ENCODE measurements around the gene IGF2BP2. TPM values are rescaled to one million over a fixed set of nuclear protein-coding genes. Genes with fewer than 3 reads are reported as not detected.

IGF2BP2 gene
- total and polyA plus RNA-seq, 7 donors = 1.1 to 5.6 (median 2.3) TPM

GRCh38 chr3:185654758-185655145 is 170.1 kb downstream of the IGF2BP2 start:
- WGBS, 3 donors = 92 to 95% (median 92%) methylated on average over 2 of the region's 2 CpGs
- no peak overlapping the region for H3K27ac ChIP-seq
- intact Hi-C loops (cut with DNase I) = no loop called here

GRCh38 chr3:185653949-185654757 is 170.7 kb downstream of the IGF2BP2 start:
- H3K9me3 ChIP-seq = no peaks in the 10 kb centered on the region
- no peaks in the 10 kb centered on the region for H3K36me3 ChIP-seq (ENCODE audit: insufficient read depth in 1 of 2, low read depth in 1 of 2)
- DNase-seq = no peak
- TF ChIP-seq, protein P1, sequence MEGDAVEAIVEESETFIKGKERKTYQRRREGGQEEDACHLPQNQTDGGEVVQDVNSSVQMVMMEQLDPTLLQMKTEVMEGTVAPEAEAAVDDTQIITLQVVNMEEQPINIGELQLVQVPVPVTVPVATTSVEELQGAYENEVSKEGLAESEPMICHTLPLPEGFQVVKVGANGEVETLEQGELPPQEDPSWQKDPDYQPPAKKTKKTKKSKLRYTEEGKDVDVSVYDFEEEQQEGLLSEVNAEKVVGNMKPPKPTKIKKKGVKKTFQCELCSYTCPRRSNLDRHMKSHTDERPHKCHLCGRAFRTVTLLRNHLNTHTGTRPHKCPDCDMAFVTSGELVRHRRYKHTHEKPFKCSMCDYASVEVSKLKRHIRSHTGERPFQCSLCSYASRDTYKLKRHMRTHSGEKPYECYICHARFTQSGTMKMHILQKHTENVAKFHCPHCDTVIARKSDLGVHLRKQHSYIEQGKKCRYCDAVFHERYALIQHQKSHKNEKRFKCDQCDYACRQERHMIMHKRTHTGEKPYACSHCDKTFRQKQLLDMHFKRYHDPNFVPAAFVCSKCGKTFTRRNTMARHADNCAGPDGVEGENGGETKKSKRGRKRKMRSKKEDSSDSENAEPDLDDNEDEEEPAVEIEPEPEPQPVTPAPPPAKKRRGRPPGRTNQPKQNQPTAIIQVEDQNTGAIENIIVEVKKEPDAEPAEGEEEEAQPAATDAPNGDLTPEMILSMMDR (IDR thresholded peaks at IDR 0.05) = no peak
- WGBS, 3 donors = 91 to 96% (median 91%) methylated on average over 12 of the region's 12 CpGs
- H3K27me3 ChIP-seq (ENCODE audit: insufficient read depth in 3 of 3, low read length in 2 of 3) = no peaks in the 10 kb centered on the region
- intact Hi-C loops (cut with DNase I) = no loop called here
- ATAC-seq = no peak
- H3K27ac ChIP-seq = no peak overlapping the region
- no peak overlapping the region for H3K4me3 ChIP-seq
- no peaks in the 10 kb centered on the region for H3K4me1 ChIP-seq

More at GRCh38 chr3:185654758-185655145, 170.1 kb downstream of the IGF2BP2 start:
- Histone ChIP-seq H3K4me1 (no peaks in the 10 kb centered on the region), H3K27me3 (ENCODE audit: insufficient read depth in 3 of 3, low read length in 2 of 3) (no peaks in the 10 kb centered on the region), H3K4me3 (no peak overlapping the region), H3K9me3 (no peaks in the 10 kb centered on the region), H3K36me3 (ENCODE audit: insufficient read depth in 1 of 2, low read depth in 1 of 2) (no peaks in the 10 kb centered on the region)
- ATAC-seq (no peak), DNase-seq (no peak)
- TF ChIP-seq, protein P1 (IDR thresholded peaks at IDR 0.05) = no peak

DNA sequence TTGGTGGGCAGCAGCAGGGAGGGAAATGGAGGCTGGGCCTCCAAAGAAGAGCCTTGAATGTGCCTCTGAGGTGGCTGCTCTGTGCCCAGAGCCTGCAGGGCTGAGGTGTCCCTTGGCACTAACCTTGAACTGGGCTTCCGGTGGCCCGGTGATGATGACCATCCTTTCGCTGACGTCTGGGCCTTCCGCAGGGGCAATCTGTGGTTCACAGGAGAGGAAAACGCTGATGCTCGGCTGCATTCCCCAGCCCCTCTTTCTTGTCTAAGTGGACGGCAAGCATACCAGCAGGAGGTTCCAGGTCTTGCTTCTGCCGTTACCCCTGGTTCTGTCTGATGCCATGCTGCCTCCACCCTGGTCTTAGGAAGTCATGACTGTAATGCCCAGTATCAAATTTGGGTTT is 172.9 kb downstream of the IGF2BP2 start:
- Histone ChIP-seq H3K9me3 (no peaks in the 10 kb centered on the region), H3K4me3 (no peak overlapping the region), H3K36me3 (ENCODE audit: insufficient read depth in 1 of 2, low read depth in 1 of 2) (no peaks in the 10 kb centered on the region), H3K4me1 (no peaks in the 10 kb centered on the region), H3K27ac (no peak overlapping the region), H3K27me3 (ENCODE audit: insufficient read depth in 3 of 3, low read length in 2 of 3) (no peaks in the 10 kb centered on the region)
- 90 to 94% (median 92%) methylated on average over 9 of the region's 9 CpGs for WGBS, 3 donors
- no peak for DNase-seq
- TF ChIP-seq, protein P1 (IDR thresholded peaks at IDR 0.05) = no peak
- intact Hi-C loops (cut with DNase I) = no loop called here
- ATAC-seq = no peak

- ATAC-seq (no peak), DNase-seq (no peak)
- TF ChIP-seq, protein P1 (IDR thresholded peaks at IDR 0.05) = no peak
- Histone ChIP-seq H3K4me1 (no peaks in the 10 kb centered on the region), H3K27ac (no peak overlapping the region), H3K9me3 (no peaks in the 10 kb centered on the region), H3K36me3 (ENCODE audit: insufficient read depth in 1 of 2, low read depth in 1 of 2) (no peaks in the 10 kb centered on the region), H3K4me3 (no peak overlapping the region), H3K27me3 (ENCODE audit: insufficient read depth in 3 of 3, low read length in 2 of 3) (no peaks in the 10 kb centered on the region)
- WGBS, 3 donors = 88 to 93% (median 92%) methylated on average over 10 of the region's 10 CpGs
- intact Hi-C loops (cut with DNase I) = no loop called here
These were observed 175.4 kb downstream of the IGF2BP2 start for GRCh38 chr3:185649414-185649813.
